ENCODE results near the gene ASPN. TPM values are rescaled to one million over a fixed set of nuclear protein-coding genes. Genes with fewer than 3 reads are reported as not detected.

ASPN gene
- total and polyA plus RNA-seq, 2 experiments from 2014 or later, result 0.82 TPM; not detected in 1

- Mint-ChIP-seq H3K9me3 (no peaks in the 10 kb centered on the region), H3K4me1 (peaks cover 6% of the 10 kb centered on the region; the same call in 2 of the 3 replicates), H3K27ac (no peak overlapping the region), H3K36me3 (ENCODE audit: low read depth) (no peaks in the 10 kb centered on the region), H3K27me3 (ENCODE audit: insufficient read depth, low read depth, poor library complexity) (peaks cover 6% of the 10 kb centered on the region), H3K4me3 (no peak overlapping the region)
- Histone ChIP-seq H3F3A (replicated peaks; ENCODE audit: low read depth) (no peaks in the 10 kb centered on the region), H2AFZ (no peak overlapping the region), H3K4me3 (no peak overlapping the region), H4K20me1 (replicated peaks; ENCODE audit: insufficient read depth) (no peaks in the 10 kb centered on the region), H3K4me2 (no peak overlapping the region), H3K36me3 (ENCODE audit: insufficient read depth) (no peaks in the 10 kb centered on the region), H3K27me3 (ENCODE audit: insufficient read depth) (no peaks in the 10 kb centered on the region), H3K4me1 (ENCODE audit: insufficient read depth) (peaks cover 7% of the 10 kb centered on the region; the same call in 1 of the 2 replicates), H3K27ac (ENCODE audit: low read depth) (no peak overlapping the region), H3K79me2 (replicated peaks; ENCODE audit: insufficient read depth) (no peaks in the 10 kb centered on the region), H3K9me2 (ENCODE audit: insufficient read depth) (no peaks in the 10 kb centered on the region)
- ATAC-seq, result no peak
- no peak for TF ChIP-seq EZH2 (IDR thresholded peaks at IDR 0.05; ENCODE audit: low read depth, unreplicated experiment)
- TF ChIP-seq POLR2AphosphoS5 (IDR thresholded peaks at IDR 0.05; ENCODE audit: low read depth), result no peak
- TF ChIP-seq STAT1 (IDR thresholded peaks at IDR 0.05; ENCODE audit: unreplicated experiment), result no peak
- TF ChIP-seq EZH2phosphoT487 (IDR thresholded peaks at IDR 0.05; ENCODE audit: unreplicated experiment), result no peak
- TF ChIP-seq REST (IDR thresholded peaks at IDR 0.05; ENCODE audit: unreplicated experiment), result no peak
- no peak for TF ChIP-seq CTCF (conservative IDR thresholded peaks at IDR 0.05; ENCODE audit: low read depth in 2 of 2)
- TF ChIP-seq ZNF331 (CRISPR knock-in tag; IDR thresholded peaks at IDR 0.05; ENCODE audit: low read depth), result no peak
- no peak for TF ChIP-seq JUNB (IDR thresholded peaks at IDR 0.05; ENCODE audit: unreplicated experiment)
- no peak for TF ChIP-seq ZNF114 (CRISPR knock-in tag; IDR thresholded peaks at IDR 0.05)
- no peak for TF ChIP-seq CREB1 (CRISPR knock-in tag; IDR thresholded peaks at IDR 0.05; ENCODE audit: low read depth)
- no peak for TF ChIP-seq ZNF462 (CRISPR knock-in tag; IDR thresholded peaks at IDR 0.05)
- no peak for TF ChIP-seq NANOG (IDR thresholded peaks at IDR 0.05; ENCODE audit: borderline replicate concordance)
- no peak for TF ChIP-seq ETS1 (IDR thresholded peaks at IDR 0.05)
- DNase-seq (ENCODE audit: low spot score), result no peak
These were observed 35.9 kb upstream of the ASPN start for GRCh38 chr9:92518199-92518598.

Data from GM23338 (cell line).